ENCODE measurements around the gene SEC24C. TPM values are rescaled to one million over a fixed set of nuclear protein-coding genes. Genes with fewer than 3 reads are reported as not detected.
"Not testable (repeated sequence)": the region's sequence is repeated elsewhere in the genome, so short reads cannot be mapped to it uniquely, and the experiment has no call there.

The SEC24C gene
- total RNA-seq, 5 donors from 2014 or later (not counting 1 experiment from before 2014, with no cell fraction given), result 77.7 to 107 (median 92.2) TPM

DNA sequence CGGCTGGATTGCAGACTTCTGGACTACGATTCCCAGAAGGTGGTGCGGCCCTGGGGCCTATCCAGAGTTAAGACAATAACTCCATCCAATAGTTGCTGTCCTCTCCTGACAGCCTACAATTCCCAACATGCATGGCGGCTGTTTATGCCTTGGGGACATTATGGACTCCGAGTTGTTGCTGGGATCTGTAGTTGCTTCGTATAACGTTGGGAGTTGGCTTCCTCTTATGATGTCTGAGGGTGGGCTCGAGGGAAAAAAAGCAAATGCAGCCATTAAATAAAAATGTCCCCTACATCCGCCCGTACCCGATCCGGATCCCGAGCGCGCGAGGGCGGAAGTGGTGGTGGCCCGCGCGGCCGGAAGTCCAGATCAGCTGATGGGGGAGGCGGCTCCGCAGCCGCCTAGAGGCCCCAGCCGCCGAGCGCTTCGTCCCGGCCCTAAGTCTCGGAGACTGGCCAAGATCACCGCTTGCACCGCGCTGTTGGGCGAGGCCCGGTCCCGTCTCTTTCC, 41.1 kb downstream of the SEC24C start, which contains the start of gene ZSWIM8:
Gene ZSWIM8, plus strand, starts transcription at position 396 of the 510 bp plus-strand sequence. CDS start 273 bp downstream, outside the sequence.
- Histone ChIP-seq H3K4me3 (ENCODE audit: control insufficient read depth in 1 of 2, extremely low read depth in 1 of 2, low read length in 1 of 2) (peak within 1 kb of the TSS; percentile 67 to 86), H3K9me3 (no peaks in the 10 kb centered on the region), H3K4me1 (ENCODE audit: control insufficient read depth in 1 of 2, extremely low read depth in 1 of 2, insufficient read depth in 2 of 2, low read length in 2 of 2) (peaks cover 34 to 45% of the 10 kb centered on the region in 2 experiments), H3K27me3 (replicated peaks in 1 of 2; ENCODE audit: control insufficient read depth in 2 of 2, extremely low read depth in 1 of 2, insufficient read depth in 2 of 2, low read length in 1 of 2) (no peaks in the 10 kb centered on the region), H3K27ac (ENCODE audit: low read length) (peak within 1 kb of the TSS; percentile 60), H3K36me3 (ENCODE audit: control insufficient read depth in 2 of 2, extremely low read depth in 1 of 2, insufficient read depth in 1 of 2, low read length in 1 of 2) (peaks cover 0 to 20% of the 10 kb centered on the region in 2 donors)
- under 1% methylated on average over 31 of the region's 36 CpGs for WGBS (ENCODE audit: insufficient coverage)
- CTCF ChIA-PET, result interaction anchor here (1.0 to 1.2 kb wide), 2 partner anchors 13 to 25 kb away, joined by 3 to 6 read pairs; a partner anchor contains a TSS
- Mint-ChIP-seq H3K4me1 (peaks cover 46 to 66% (median 51%) of the 10 kb centered on the region in 3 donors), H3K27me3 (no peaks in the 10 kb centered on the region), H3K27ac (peak within 1 kb of the TSS; percentile 97 to 98), H3K4me3 (peak within 1 kb of the TSS; percentile 90 to 97 (median 92)), H3K9me3 (no peaks in the 10 kb centered on the region), H3K36me3 (peaks cover 8% of the 10 kb centered on the region)
- POLR2A ChIA-PET, result interaction anchor here (0.5 to 1.0 kb wide), 4 partner anchors 9 to 136 kb away, joined by 3 to 13 read pairs (median 4); a partner anchor contains a TSS
- DNase-seq (peak; percentile 74 to 93 (median 85)), ATAC-seq (replicated peaks in 1 of 4) (peak; percentile 82 to 87 (median 84))

DNA sequence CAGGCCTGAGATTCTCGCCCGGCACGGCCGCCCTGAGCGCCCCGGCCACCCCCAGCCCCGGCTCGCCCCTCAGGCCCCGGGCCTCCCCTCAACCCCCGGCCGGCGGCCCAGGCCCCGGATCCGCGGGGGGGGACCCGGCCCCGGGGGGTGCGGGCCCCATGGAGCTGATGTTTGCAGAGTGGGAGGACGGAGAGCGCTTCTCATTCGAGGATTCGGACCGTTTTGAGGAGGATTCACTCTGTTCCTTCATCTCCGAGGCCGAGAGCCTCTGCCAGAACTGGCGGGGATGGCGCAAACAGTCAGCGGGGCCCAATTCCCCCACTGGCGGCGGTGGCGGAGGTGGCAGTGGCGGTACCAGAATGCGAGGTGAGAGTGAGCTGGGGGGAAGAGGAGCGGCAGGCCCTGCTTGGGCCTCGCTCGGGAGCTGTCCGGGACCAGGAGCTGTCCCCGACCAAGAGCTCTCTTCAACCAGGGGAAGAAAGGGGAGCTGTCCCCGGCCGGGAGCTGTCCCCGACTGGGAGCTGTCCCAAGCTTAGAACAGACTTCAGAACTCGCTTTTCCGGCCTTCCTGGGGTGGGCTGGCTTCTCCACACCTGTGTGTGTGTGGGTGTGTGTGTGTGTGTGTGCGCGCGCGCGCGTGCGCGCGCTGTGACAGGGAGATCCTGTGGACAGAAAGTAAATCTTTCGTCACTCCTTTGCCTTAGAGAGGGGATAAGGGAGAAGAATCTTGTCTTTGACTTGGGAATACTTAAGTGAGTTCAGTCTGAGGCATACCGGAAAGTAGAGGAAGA, 41.7 kb downstream of the SEC24C start:
- Mint-ChIP-seq H3K9me3 (no peaks in the 10 kb centered on the region), H3K27ac (peak overlapping the region; percentile 97 to 98), H3K36me3 (peaks cover 12% of the 10 kb centered on the region), H3K27me3 (no peaks in the 10 kb centered on the region), H3K4me1 (peaks cover 40 to 60% (median 45%) of the 10 kb centered on the region in 3 donors), H3K4me3 (peak overlapping the region; percentile 90 to 97 (median 92))
- Histone ChIP-seq H3K27ac (ENCODE audit: low read length) (peak overlapping the region; percentile 60), H3K36me3 (ENCODE audit: control insufficient read depth in 2 of 2, extremely low read depth in 1 of 2, insufficient read depth in 1 of 2, low read length in 1 of 2) (peaks cover under 1 to 26% of the 10 kb centered on the region in 2 donors), H3K9me3 (no peaks in the 10 kb centered on the region), H3K4me1 (ENCODE audit: control insufficient read depth in 1 of 2, extremely low read depth in 1 of 2, insufficient read depth in 2 of 2, low read length in 2 of 2) (peaks cover 29 to 38% of the 10 kb centered on the region in 2 experiments), H3K27me3 (replicated peaks in 1 of 2; ENCODE audit: control insufficient read depth in 2 of 2, extremely low read depth in 1 of 2, insufficient read depth in 2 of 2, low read length in 1 of 2) (no peaks in the 10 kb centered on the region), H3K4me3 (ENCODE audit: control insufficient read depth in 1 of 2, extremely low read depth in 1 of 2, low read length in 1 of 2) (peak overlapping the region; percentile 67 to 86)
- ChIA-PET CTCF (interaction anchor here (0.8 to 1.3 kb wide), 5 partner anchors 14 to 55 kb away, joined by 3 to 6 read pairs (median 3); partner anchors contain the start of gene SEC24C (in 1 of the 2)), POLR2A (interaction anchor here (0.5 to 1.0 kb wide), 8 partner anchors 9 to 422 kb away, joined by 3 to 13 read pairs (median 4); a partner anchor contains a TSS)
- ATAC-seq (replicated peaks in 1 of 4) (peak; percentile 14 to 21 (median 16)), DNase-seq (peak in 32 of 35 experiments; percentile 20 to 59 (median 44))
- WGBS (ENCODE audit: insufficient coverage), result under 1% methylated on average over 47 of the region's 54 CpGs

DNA sequence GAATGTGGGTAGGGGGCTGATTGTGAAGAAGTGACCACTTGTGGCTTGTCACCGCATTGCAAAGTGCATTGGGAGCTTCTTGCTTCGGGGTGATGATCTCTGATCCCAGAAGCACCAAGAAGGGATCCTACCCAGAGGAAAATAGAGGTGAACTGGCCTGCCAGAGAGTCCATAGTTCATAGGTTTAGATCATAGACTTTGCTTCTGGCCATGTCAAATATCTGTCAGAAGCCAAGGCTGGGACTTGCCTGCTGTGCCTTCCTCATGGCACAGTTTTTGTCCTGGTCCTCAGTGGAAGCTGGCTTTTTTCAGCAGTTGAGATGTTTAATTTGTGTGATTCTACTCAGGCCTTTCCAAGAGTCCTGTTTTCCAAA, 42.3 kb downstream of the SEC24C start:
- H3K4me1 Mint-ChIP-seq, result peaks cover 37 to 56% (median 42%) of the 10 kb centered on the region in 3 donors
- DNase-seq (no peak), ATAC-seq (replicated peaks in 1 of 4) (no peak)
- Histone ChIP-seq H3K9me3 (no peaks in the 10 kb centered on the region), H3K27ac (ENCODE audit: low read length) (peak overlapping the region; percentile 60), H3K4me3 (ENCODE audit: control insufficient read depth in 1 of 2, extremely low read depth in 1 of 2, low read length in 1 of 2) (peak overlapping the region; percentile 67 to 86), H3K4me1 (ENCODE audit: control insufficient read depth in 1 of 2, extremely low read depth in 1 of 2, insufficient read depth in 2 of 2, low read length in 2 of 2) (peaks cover 23 to 33% of the 10 kb centered on the region in 2 experiments), H3K27me3 (replicated peaks in 1 of 2; ENCODE audit: control insufficient read depth in 2 of 2, extremely low read depth in 1 of 2, insufficient read depth in 2 of 2, low read length in 1 of 2) (no peaks in the 10 kb centered on the region), H3K36me3 (ENCODE audit: control insufficient read depth in 2 of 2, extremely low read depth in 1 of 2, insufficient read depth in 1 of 2, low read length in 1 of 2) (peaks cover 5 to 32% of the 10 kb centered on the region in 2 donors)
- 0% methylated on average over 2 of the region's 2 CpGs for WGBS (ENCODE audit: insufficient coverage)
- no peaks in the 10 kb centered on the region for H3K27me3 Mint-ChIP-seq
- CTCF ChIA-PET, result interaction anchor here (0.6 to 1.3 kb wide), 7 partner anchors 12 to 56 kb away, joined by 3 to 9 read pairs (median 3); partner anchors contain the start of gene SEC24C (in 1 of the 2)
- peak overlapping the region; percentile 86 to 96 for H3K27ac Mint-ChIP-seq
- no peaks in the 10 kb centered on the region for H3K9me3 Mint-ChIP-seq
- H3K4me3 Mint-ChIP-seq, result peak overlapping the region; percentile 90 to 97 (median 92)
- H3K36me3 Mint-ChIP-seq, result peaks cover 17% of the 10 kb centered on the region
- POLR2A ChIA-PET, result interaction anchor here in 1 of 2 donors (0.6 to 0.9 kb wide), 4 partner anchors 13 to 24 kb away, joined by 3 to 13 read pairs (median 6); no protein-coding TSS in a partner anchor

DNA sequence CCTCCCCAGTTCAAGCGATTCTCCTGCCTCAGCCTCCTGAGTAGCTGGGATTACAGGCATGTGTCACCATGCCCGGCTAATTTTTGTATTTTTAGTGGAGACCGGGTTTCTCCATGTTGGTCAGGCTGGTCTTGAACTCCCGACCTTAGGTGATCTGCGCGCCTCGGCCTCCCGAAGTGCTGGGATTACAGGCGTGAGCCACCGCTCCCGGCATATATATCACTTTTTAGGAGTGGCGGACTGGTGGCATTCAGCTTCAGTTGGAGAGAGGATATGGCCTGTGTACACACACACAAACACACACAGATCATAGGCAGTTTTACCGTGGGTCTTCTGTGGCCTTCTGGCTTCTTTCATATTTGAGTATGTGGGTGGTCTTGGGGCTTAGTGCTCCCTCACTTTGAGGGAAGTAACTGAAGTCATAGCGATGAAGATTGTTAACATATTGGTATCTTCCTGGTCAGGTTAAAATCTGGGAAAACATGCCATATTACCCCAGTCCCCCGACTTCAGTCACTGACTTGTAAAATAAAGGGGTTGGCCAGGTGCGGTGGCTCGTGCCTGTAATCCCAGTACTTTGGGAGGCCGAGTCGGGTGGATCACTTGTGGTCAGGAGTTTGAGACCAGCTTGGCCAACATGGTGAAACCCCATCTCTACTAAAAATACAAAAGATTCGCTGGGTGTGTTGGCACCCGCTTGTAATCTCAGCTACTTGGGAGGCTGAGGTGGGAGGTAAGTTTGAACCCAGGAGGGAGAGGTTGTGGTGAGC, 43.0 kb downstream of the SEC24C start:
- not testable (repeated sequence) for H3K27ac ChIP-seq (ENCODE audit: low read length); DNase-seq
- peaks cover 30 to 50% (median 38%) of the 10 kb centered on the region in 3 donors for H3K4me1 Mint-ChIP-seq

DNA sequence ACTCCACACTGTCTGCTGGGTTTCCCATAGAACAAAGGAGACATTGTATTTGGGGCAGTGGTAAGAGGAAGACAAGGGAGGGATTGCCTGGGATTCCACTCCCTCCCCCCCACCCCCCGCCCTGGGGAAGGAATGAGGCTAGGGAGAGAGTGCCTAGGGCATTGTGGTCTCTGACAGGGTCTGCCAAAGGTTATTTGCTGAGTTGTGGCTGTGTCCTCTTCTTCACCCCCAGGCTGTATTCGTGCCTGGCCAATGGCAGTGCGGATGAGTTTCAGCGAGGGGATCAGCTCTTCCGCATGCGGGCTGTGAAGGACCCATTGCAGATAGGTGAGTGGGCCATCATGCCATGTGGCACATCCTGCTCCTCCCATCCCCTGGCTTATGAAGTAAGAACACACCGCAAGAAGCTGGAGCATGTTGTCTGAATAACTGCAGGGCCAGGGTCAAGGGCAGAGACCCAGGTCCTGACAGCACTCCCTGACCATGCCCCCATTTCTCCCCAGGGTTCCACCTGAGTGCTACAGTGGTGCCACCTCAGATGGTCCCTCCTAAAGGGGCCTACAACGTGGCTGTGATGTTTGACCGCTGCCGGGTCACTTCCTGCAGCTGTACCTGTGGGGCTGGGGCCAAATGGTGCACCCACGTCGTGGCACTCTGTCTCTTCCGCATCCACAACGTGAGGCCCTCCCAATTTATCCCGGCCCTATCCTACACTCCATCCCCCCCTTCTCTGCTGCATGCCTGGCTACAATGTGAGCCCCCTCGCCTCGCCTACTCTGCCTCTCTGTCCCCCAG, 44.9 kb downstream of the SEC24C start:
- Histone ChIP-seq H3K4me1 (ENCODE audit: control insufficient read depth in 1 of 2, extremely low read depth in 1 of 2, insufficient read depth in 2 of 2, low read length in 2 of 2) (peaks cover 12 to 22% of the 10 kb centered on the region in 2 experiments), H3K4me3 (ENCODE audit: control insufficient read depth in 1 of 2, extremely low read depth in 1 of 2, low read length in 1 of 2) (no peak overlapping the region), H3K27me3 (replicated peaks in 1 of 2; ENCODE audit: control insufficient read depth in 2 of 2, extremely low read depth in 1 of 2, insufficient read depth in 2 of 2, low read length in 1 of 2) (no peaks in the 10 kb centered on the region), H3K36me3 (ENCODE audit: control insufficient read depth in 2 of 2, extremely low read depth in 1 of 2, insufficient read depth in 1 of 2, low read length in 1 of 2) (peaks cover 24 to 53% of the 10 kb centered on the region in 2 donors), H3K9me3 (no peaks in the 10 kb centered on the region), H3K27ac (ENCODE audit: low read length) (no peak overlapping the region)
- WGBS (ENCODE audit: insufficient coverage), result 94% methylated on average over 13 of the region's 17 CpGs
- Mint-ChIP-seq H3K4me1 (peaks cover 22 to 35% (median 23%) of the 10 kb centered on the region in 3 donors), H3K36me3 (peaks cover 31% of the 10 kb centered on the region), H3K27ac (no peak overlapping the region), H3K9me3 (no peaks in the 10 kb centered on the region), H3K27me3 (no peaks in the 10 kb centered on the region), H3K4me3 (no peak overlapping the region)
- CTCF ChIA-PET, result no interaction called here
- DNase-seq, result no peak
- ATAC-seq (replicated peaks in 1 of 4), result no peak
- POLR2A ChIA-PET, result interaction anchor here in 1 of 2 donors (0.6 kb wide), 1 partner anchor 391 kb away, joined by 4 read pairs; no protein-coding TSS in a partner anchor

More for the DNA sequence above, 43.0 kb downstream of the SEC24C start:
- Mint-ChIP-seq H3K27ac (peak overlapping the region; percentile 31 to 61), H3K4me3 (peak overlapping the region; percentile 46 to 90 (median 62)), H3K36me3 (peaks cover 17% of the 10 kb centered on the region)
- WGBS (ENCODE audit: insufficient coverage), result 100% methylated on average over 6 of the region's 21 CpGs
- H3K27me3 Mint-ChIP-seq; ATAC-seq (replicated peaks in 1 of 4); H3K4me3 ChIP-seq (ENCODE audit: control insufficient read depth in 1 of 2, extremely low read depth in 1 of 2, low read length in 1 of 2); H3K9me3 Mint-ChIP-seq; H3K9me3 ChIP-seq; H3K27me3 ChIP-seq (replicated peaks in 1 of 2; ENCODE audit: control insufficient read depth in 2 of 2, extremely low read depth in 1 of 2, insufficient read depth in 2 of 2, low read length in 1 of 2); POLR2A ChIA-PET: not testable (repeated sequence)
- Histone ChIP-seq H3K4me1 (ENCODE audit: control insufficient read depth in 1 of 2, extremely low read depth in 1 of 2, insufficient read depth in 2 of 2, low read length in 2 of 2) (peaks cover 23 to 30% of the 10 kb centered on the region in 2 experiments), H3K36me3 (ENCODE audit: control insufficient read depth in 2 of 2, extremely low read depth in 1 of 2, insufficient read depth in 1 of 2, low read length in 1 of 2) (peaks cover 12 to 39% of the 10 kb centered on the region in 2 donors)
- CTCF ChIA-PET, result interaction anchor here (0.6 to 1.3 kb wide), 3 partner anchors 12 to 57 kb away, joined by 3 to 9 read pairs (median 3); no protein-coding TSS in a partner anchor
